ENCODE measurements around the gene NTN1. TPM values are rescaled to one million over a fixed set of nuclear protein-coding genes. Genes with fewer than 3 reads are reported as not detected.

Gene NTN1
- total RNA-seq, 1 experiment from 2014 or later, result 17.7 TPM

DNA sequence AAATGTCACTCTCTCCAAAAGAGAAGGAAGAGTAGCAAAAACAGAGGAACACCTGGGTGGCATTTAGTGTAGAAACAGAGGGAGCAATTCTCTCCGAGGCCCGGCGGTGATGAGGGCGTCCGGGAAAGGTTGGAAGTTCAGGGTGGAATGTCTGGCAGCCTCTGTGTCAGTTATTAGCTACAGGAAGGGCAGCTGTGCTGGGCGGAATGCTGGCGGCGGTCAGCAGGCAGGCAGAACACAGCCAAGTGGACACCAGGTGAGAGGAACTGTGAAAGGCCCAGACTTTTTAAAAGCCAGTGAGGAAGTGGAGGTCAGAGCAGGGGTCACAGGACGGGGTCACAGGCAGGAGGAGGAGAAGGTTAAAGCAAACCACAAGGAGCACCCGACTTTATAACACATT, 238.1 kb downstream of the NTN1 start:
- no peak overlapping the region for H3K27ac ChIP-seq
- H3K4me2 ChIP-seq, result no peak overlapping the region
- DNase-seq, result no peak
- H3K9me2 ChIP-seq (ENCODE audit: insufficient read depth), result no peaks in the 10 kb centered on the region
- no peaks in the 10 kb centered on the region for H3K9me3 ChIP-seq (ENCODE audit: insufficient read depth, low read depth)
- no peaks in the 10 kb centered on the region for H3K4me1 ChIP-seq (replicated peaks; ENCODE audit: insufficient read depth)
- H3F3A ChIP-seq (ENCODE audit: insufficient read depth, low read depth), result no peaks in the 10 kb centered on the region
- H3K79me2 ChIP-seq (ENCODE audit: low read depth), result no peaks in the 10 kb centered on the region
- POLR2A ChIA-PET (ENCODE audit: unreplicated experiment), result no interaction called here
- intact Hi-C loops (cut with micrococcal nuclease; ENCODE audit: unreplicated experiment), result no loop called here
- H3K27me3 ChIP-seq (ENCODE audit: insufficient read depth, low read depth), result no peaks in the 10 kb centered on the region
- no peaks in the 10 kb centered on the region for H4K20me1 ChIP-seq (ENCODE audit: insufficient read depth)
- no peak overlapping the region for H2AFZ ChIP-seq
- no TSS peak for BruUV-seq (replicated peaks)
- CTCF ChIA-PET, result no interaction called here
- no peaks in the 10 kb centered on the region for H3K36me3 ChIP-seq (ENCODE audit: low read depth)
- no peak for TF ChIP-seq EZH2 (IDR thresholded peaks at IDR 0.05; ENCODE audit: low read depth)
- TF ChIP-seq, protein P1, sequence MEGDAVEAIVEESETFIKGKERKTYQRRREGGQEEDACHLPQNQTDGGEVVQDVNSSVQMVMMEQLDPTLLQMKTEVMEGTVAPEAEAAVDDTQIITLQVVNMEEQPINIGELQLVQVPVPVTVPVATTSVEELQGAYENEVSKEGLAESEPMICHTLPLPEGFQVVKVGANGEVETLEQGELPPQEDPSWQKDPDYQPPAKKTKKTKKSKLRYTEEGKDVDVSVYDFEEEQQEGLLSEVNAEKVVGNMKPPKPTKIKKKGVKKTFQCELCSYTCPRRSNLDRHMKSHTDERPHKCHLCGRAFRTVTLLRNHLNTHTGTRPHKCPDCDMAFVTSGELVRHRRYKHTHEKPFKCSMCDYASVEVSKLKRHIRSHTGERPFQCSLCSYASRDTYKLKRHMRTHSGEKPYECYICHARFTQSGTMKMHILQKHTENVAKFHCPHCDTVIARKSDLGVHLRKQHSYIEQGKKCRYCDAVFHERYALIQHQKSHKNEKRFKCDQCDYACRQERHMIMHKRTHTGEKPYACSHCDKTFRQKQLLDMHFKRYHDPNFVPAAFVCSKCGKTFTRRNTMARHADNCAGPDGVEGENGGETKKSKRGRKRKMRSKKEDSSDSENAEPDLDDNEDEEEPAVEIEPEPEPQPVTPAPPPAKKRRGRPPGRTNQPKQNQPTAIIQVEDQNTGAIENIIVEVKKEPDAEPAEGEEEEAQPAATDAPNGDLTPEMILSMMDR (conservative IDR thresholded peaks at IDR 0.05), result no peak
- H3K4me3 ChIP-seq, result no peak overlapping the region

DNA sequence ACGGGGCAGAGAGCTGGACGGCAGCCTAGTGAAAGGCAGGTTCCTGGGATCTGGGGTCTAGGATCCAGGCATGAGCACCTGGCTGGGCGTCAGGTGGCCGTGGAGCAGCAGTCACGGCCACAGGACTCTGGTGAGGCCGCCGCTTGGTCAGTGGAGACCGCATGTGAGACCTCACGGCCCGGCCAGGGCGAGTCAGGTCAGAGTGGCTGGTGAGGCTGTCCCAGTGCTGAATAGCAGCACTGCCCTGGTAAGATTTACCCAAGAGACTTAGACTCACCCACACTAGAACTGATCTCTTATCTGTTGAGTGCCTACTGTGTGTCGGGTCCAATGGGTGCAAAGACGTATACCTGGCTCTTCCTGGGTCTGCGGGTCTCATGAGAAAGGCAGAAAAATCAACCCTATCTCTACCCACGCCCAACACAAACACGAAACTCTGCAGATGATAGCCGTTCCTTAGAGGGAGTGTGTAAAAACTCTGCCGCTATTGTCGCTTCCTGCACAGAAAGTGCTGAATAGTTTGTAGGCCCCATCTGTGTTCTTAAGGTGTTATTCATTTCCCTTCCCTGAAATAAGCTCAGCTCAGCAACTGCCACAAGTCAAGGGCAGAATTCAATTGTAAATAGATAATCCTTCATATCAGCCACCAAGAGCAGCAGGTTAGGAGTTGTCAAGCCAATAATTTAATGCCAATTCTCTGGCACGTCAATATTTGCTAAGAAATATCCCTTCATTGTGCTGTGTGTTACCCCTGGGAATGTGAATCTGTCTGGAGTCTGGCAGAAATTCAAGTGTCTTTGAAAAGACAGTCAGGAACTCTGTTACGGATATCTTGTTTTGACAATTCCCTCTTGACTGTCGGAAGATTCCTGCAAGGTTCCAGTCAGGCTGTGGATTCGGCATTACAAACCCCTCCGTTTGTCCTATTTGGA, 240.0 kb downstream of the NTN1 start:
- no peak for TF ChIP-seq EZH2 (IDR thresholded peaks at IDR 0.05; ENCODE audit: low read depth)
- TF ChIP-seq, protein P1 (conservative IDR thresholded peaks at IDR 0.05), result no peak
- Histone ChIP-seq H3K4me3 (no peak overlapping the region), H3K9me2 (ENCODE audit: insufficient read depth) (no peaks in the 10 kb centered on the region), H3K79me2 (ENCODE audit: low read depth) (no peaks in the 10 kb centered on the region), H3F3A (ENCODE audit: insufficient read depth, low read depth) (no peaks in the 10 kb centered on the region), H3K4me2 (no peak overlapping the region), H4K20me1 (ENCODE audit: insufficient read depth) (no peaks in the 10 kb centered on the region), H3K4me1 (replicated peaks; ENCODE audit: insufficient read depth) (no peaks in the 10 kb centered on the region), H3K27ac (no peak overlapping the region), H3K36me3 (ENCODE audit: low read depth) (no peaks in the 10 kb centered on the region), H3K27me3 (ENCODE audit: insufficient read depth, low read depth) (no peaks in the 10 kb centered on the region), H2AFZ (no peak overlapping the region), H3K9me3 (ENCODE audit: insufficient read depth, low read depth) (no peaks in the 10 kb centered on the region)
- CTCF ChIA-PET, result no interaction called here
- intact Hi-C loops (cut with micrococcal nuclease; ENCODE audit: unreplicated experiment), result no loop called here
- no peak for DNase-seq
- BruUV-seq (replicated peaks), result no TSS peak
- POLR2A ChIA-PET (ENCODE audit: unreplicated experiment), result no interaction called here

DNA sequence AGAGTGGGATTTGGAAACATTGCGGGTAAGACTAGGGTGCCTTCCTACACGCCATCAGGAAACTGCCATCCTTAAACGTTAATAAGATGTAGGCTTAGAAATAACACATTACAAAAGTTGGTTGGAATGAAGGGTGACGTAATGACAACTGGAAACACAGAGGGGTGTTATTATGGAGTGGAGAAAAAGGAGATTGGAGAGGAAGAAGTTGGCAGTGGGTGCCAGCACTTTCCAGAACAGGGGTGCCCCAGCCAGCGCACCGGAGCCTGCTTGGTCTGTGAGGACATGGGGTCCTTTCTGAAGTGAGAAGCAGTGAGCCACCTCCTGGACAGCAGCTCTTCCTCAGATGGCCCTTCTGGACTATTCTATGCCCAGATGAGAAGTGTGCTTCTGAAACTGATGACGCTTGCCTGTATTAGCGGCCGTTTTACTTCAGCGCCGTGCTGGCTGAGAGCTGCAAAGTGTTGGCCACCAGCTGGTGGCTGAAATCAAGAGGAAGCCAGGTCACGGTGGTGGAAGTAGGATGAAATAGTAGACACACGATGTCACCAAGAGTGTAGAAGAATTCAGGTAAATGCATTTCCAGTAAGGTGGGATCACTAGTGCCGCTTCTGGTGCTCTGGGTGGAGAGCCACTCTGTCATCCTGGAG, 244.8 kb downstream of the NTN1 start:
- Histone ChIP-seq H3K4me3 (no peak overlapping the region), H3K27ac (no peak overlapping the region), H3K79me2 (ENCODE audit: low read depth) (no peaks in the 10 kb centered on the region), H2AFZ (no peak overlapping the region), H3K36me3 (ENCODE audit: low read depth) (no peaks in the 10 kb centered on the region), H3F3A (ENCODE audit: insufficient read depth, low read depth) (no peaks in the 10 kb centered on the region), H3K9me3 (ENCODE audit: insufficient read depth, low read depth) (no peaks in the 10 kb centered on the region), H3K9me2 (ENCODE audit: insufficient read depth) (no peaks in the 10 kb centered on the region), H3K4me1 (replicated peaks; ENCODE audit: insufficient read depth) (no peaks in the 10 kb centered on the region), H3K4me2 (no peak overlapping the region), H4K20me1 (ENCODE audit: insufficient read depth) (no peaks in the 10 kb centered on the region), H3K27me3 (ENCODE audit: insufficient read depth, low read depth) (no peaks in the 10 kb centered on the region)
- DNase-seq, result no peak
- no TSS peak for BruUV-seq (replicated peaks)
- TF ChIP-seq, protein P1 (conservative IDR thresholded peaks at IDR 0.05), result no peak
- TF ChIP-seq EZH2 (IDR thresholded peaks at IDR 0.05; ENCODE audit: low read depth), result no peak
- ChIA-PET POLR2A (ENCODE audit: unreplicated experiment) (no interaction called here), CTCF (interaction anchor here (0.6 kb wide), 1 partner anchor 256 kb away, joined by 7 read pairs; no protein-coding TSS in a partner anchor)
- intact Hi-C loops (cut with micrococcal nuclease; ENCODE audit: unreplicated experiment), result no loop called here

All from PC-9 (cell line).